H1 (cell line): ENCODE measurements around the gene LCMT1. TPM values are rescaled to one million over a fixed set of nuclear protein-coding genes. Genes with fewer than 3 reads are reported as not detected.

Source experiments
- CTCF ChIA-PET: fragments of 300-600 bp; sonication (Branson Sonifier 250); formaldehyde crosslinking; loops from one replicate; lab custom pipeline; 2021; ENCODE audit not compliant: partially characterized antibody; lab: Charles Lee
- POLR2A ChIA-PET: fragments of 300-600 bp; sonication (Branson Sonifier 250); formaldehyde crosslinking; loops from one replicate; lab custom pipeline; 2021; ENCODE audit warnings: inconsistent platforms; ENCODE audit not compliant: partially characterized antibody; lab: Charles Lee
- DNase-seq, 2 experiments: peaks; one replicate each; pipeline versions ENCODE4 v3.0.0 to v3.0.0-alpha.2; 2010 to 2022; ENCODE audit warnings: low spot score in 2 of 2, low read depth in 1 of 2, mixed read lengths in 1 of 2
- FAIRE-seq: peaks from 2 replicates; lab custom pipeline; 2011; peaks lifted over from hg19 to GRCh38; lab: Jason Lieb, UNC
- H2AFZ ChIP-seq: 2 replicates; pipeline ENCODE4 v1.8.1; 2012; ENCODE audit warnings: low read length, inconsistent platforms
- H2AK5ac ChIP-seq: 2 replicates; pipeline ENCODE4 v1.6.1; 2013; ENCODE audit warnings: low read depth, low read length
- H2BK120ac ChIP-seq: replicated peaks from 2 replicates; pipeline ENCODE3; 2013; ENCODE audit warnings: low read depth, low read length, inconsistent platforms
- H2BK12ac ChIP-seq: 2 replicates; pipeline ENCODE4 v1.6.1; 2013; ENCODE audit warnings: low read depth, low read length
- H2BK15ac ChIP-seq: 2 replicates; pipeline ENCODE4 v1.6.1; 2013; ENCODE audit warnings: low read length
- H2BK20ac ChIP-seq: 2 replicates; pipeline ENCODE4 v1.6.1; 2013; ENCODE audit warnings: low read length
- H2BK5ac ChIP-seq: 2 replicates; pipeline ENCODE4 v1.6.1; 2013; ENCODE audit warnings: low read depth, low read length
- H3K14ac ChIP-seq: 2 replicates; pipeline ENCODE4 v1.6.1; 2013; ENCODE audit warnings: inconsistent platforms; ENCODE audit not compliant: insufficient read length
- H3K18ac ChIP-seq: 2 replicates; pipeline ENCODE4 v1.6.1; 2013; ENCODE audit warnings: low read length; ENCODE audit errors: extremely low read depth
- H3K23ac ChIP-seq: 2 replicates; pipeline ENCODE4 v1.6.1; 2013; ENCODE audit warnings: inconsistent platforms; ENCODE audit not compliant: insufficient read length
- H3K23me2 ChIP-seq: 2 replicates; pipeline ENCODE4 v1.6.1; 2013; ENCODE audit warnings: low read depth, low read length
- H3K27ac ChIP-seq: 2 replicates; pipeline ENCODE4 v1.6.1; 2011; ENCODE audit warnings: low read depth, low read length, inconsistent platforms
- H3K27me3 ChIP-seq, 4 experiments: replicated peaks in 1 of 4; 1 replicate in 1 of 4; 2 replicates in 3 of 4; pipeline versions ENCODE4 v1.6.1 to v1.8.1; 2011 to 2013; ENCODE audit warnings: low read length in 3 of 4, mild to moderate bottlenecking in 3 of 4, inconsistent platforms in 2 of 4, mixed read lengths in 2 of 4, moderate library complexity in 1 of 4; ENCODE audit not compliant: control insufficient read depth in 3 of 4, insufficient read depth in 3 of 4; ENCODE audit errors: extremely low read depth in 1 of 4
- H3K36me3 ChIP-seq, 4 experiments: 2 replicates each; pipeline versions ENCODE4 v1.6.1 to v1.8.1; 2011 to 2013; ENCODE audit warnings: mild to moderate bottlenecking in 4 of 4, low read length in 3 of 4, moderate library complexity in 2 of 4, control low read depth in 1 of 4, inconsistent platforms in 1 of 4; ENCODE audit not compliant: insufficient read depth in 4 of 4, control insufficient read depth in 2 of 4
- H3K4ac ChIP-seq: replicated peaks from 2 replicates; pipeline ENCODE3; 2013; ENCODE audit warnings: low read length, low read depth, mixed read lengths, inconsistent platforms; ENCODE audit not compliant: insufficient read length
- H3K4me1 ChIP-seq, 4 experiments: replicated peaks in 1 of 4; 1 replicate in 1 of 4; 2 replicates in 3 of 4; pipeline versions ENCODE4 v1.6.1 to v1.8.1; 2011 to 2013; ENCODE audit warnings: low read length in 3 of 4, inconsistent platforms in 2 of 4, mixed read lengths in 1 of 4; ENCODE audit not compliant: insufficient read depth in 4 of 4, control insufficient read depth in 3 of 4
- H3K4me2 ChIP-seq, 2 experiments: 2 replicates each; pipeline versions ENCODE4 v1.6.1 to v1.8.1; 2011 to 2013; ENCODE audit warnings: low read depth in 2 of 2, low read length in 2 of 2, control low read depth in 1 of 2, inconsistent platforms in 1 of 2, mild to moderate bottlenecking in 1 of 2; ENCODE audit not compliant: insufficient read depth in 1 of 2
- H3K4me3 ChIP-seq, 4 experiments: fragments of 200-600, 300-600 bp in 1 of 4; sonication (generic), shearing (Covaris generic), sonication (Bioruptor Twin) in 1 of 4; 2 replicates each; pipeline versions ENCODE4 v1.5.1 to v1.8.1; 2011 to 2016; ENCODE audit warnings: low read length in 4 of 4, low read depth in 3 of 4, control low read depth in 2 of 4, inconsistent platforms in 2 of 4, mild to moderate bottlenecking in 2 of 4, mixed read lengths in 1 of 4, moderate library complexity in 1 of 4; ENCODE audit not compliant: insufficient read depth in 2 of 4; ENCODE audit errors: extremely low read depth in 1 of 4
- H3K56ac ChIP-seq: replicated peaks from 2 replicates; pipeline ENCODE3; 2013; ENCODE audit warnings: low read depth, mild to moderate bottlenecking, mixed read lengths, low read length, inconsistent platforms; ENCODE audit not compliant: insufficient read length
- H3K79me1 ChIP-seq: 2 replicates; pipeline ENCODE4 v1.6.1; 2013; ENCODE audit warnings: low read depth, low read length, control low read depth
- H3K79me2 ChIP-seq, 2 experiments: 2 replicates each; pipeline versions ENCODE4 v1.6.1 to v1.8.1; 2012 to 2013; ENCODE audit warnings: low read length in 2 of 2, mild to moderate bottlenecking in 2 of 2, inconsistent platforms in 1 of 2; ENCODE audit not compliant: insufficient read depth in 2 of 2, control insufficient read depth in 1 of 2
- H3K9ac ChIP-seq, 4 experiments: replicated peaks in 1 of 4; 1 replicate in 1 of 4; 2 replicates in 3 of 4; pipeline versions ENCODE4 v1.6.1 to v1.8.1; 2011 to 2013; ENCODE audit warnings: low read depth in 3 of 4, low read length in 3 of 4, control low read depth in 2 of 4, mild to moderate bottlenecking in 2 of 4, moderate library complexity in 2 of 4, inconsistent platforms in 1 of 4; ENCODE audit errors: extremely low read depth in 1 of 4
- H3K9me3 ChIP-seq, 2 experiments: 2 replicates each; pipeline versions ENCODE4 v1.6.1 to v1.8.1; 2012 to 2013; ENCODE audit warnings: mild to moderate bottlenecking in 2 of 2, moderate library complexity in 2 of 2, control low read depth in 1 of 2, inconsistent platforms in 1 of 2, low read depth in 1 of 2, low read length in 1 of 2, mixed read lengths in 1 of 2; ENCODE audit not compliant: insufficient read depth in 2 of 2
- H4K20me1 ChIP-seq, 2 experiments: replicated peaks in 1 of 2; 2 replicates each; pipeline versions ENCODE3 to v1.8.1; 2011 to 2013; ENCODE audit warnings: inconsistent platforms in 2 of 2, low read length in 2 of 2, mild to moderate bottlenecking in 1 of 2; ENCODE audit not compliant: insufficient read depth in 2 of 2, control insufficient read depth in 1 of 2
- H4K5ac ChIP-seq: 2 replicates; pipeline ENCODE4 v1.6.1; 2013; ENCODE audit warnings: low read length, low read depth, mixed read lengths, inconsistent platforms; ENCODE audit not compliant: insufficient read length
- H4K8ac ChIP-seq: 2 replicates; pipeline ENCODE4 v1.8.0; 2013; ENCODE audit warnings: mild to moderate bottlenecking, moderate library complexity, low read length, inconsistent platforms; ENCODE audit not compliant: insufficient read depth; ENCODE audit errors: extremely low read depth
- H4K91ac ChIP-seq: replicated peaks from 2 replicates; pipeline ENCODE3; 2013; ENCODE audit warnings: low read length, mixed read lengths, inconsistent platforms; ENCODE audit not compliant: insufficient read length
- BCL11A ChIP-seq, 2 experiments: IDR thresholded peaks; one replicate each; pipeline ENCODE4 v1.6.1; 2011; ENCODE audit warnings: low read depth in 2 of 2, low read length in 2 of 2, mild to moderate bottlenecking in 2 of 2
- CBX5 ChIP-seq: fragments of 300-800, 300-1000 bp; sonication (generic); IDR thresholded peaks from 2 replicates; pipeline ENCODE4 v1.7.1; 2016; ENCODE audit warnings: antibody characterized with exemption, low read length, low read depth
- CBX8 ChIP-seq: fragments of 300-800, 300-1000 bp; sonication (generic); IDR thresholded peaks from 2 replicates; pipeline ENCODE4 v1.7.1; 2016; ENCODE audit warnings: low read depth, low read length, borderline replicate concordance
- CREB1 ChIP-seq: IDR thresholded peaks from 2 replicates; pipeline ENCODE4 v1.6.1; 2012; ENCODE audit warnings: inconsistent platforms
- EGR1 ChIP-seq: IDR thresholded peaks from 2 replicates; pipeline ENCODE4 v1.6.1; 2011; ENCODE audit warnings: low read depth, low read length, borderline replicate concordance
- RXRA ChIP-seq: IDR thresholded peaks from 2 replicates; pipeline ENCODE4 v1.6.1; 2011; ENCODE audit warnings: low read depth, mild to moderate bottlenecking, low read length, moderate library complexity; ENCODE audit not compliant: insufficient read depth
- ZNF274 ChIP-seq: IDR thresholded peaks from 2 replicates; pipeline ENCODE4 v1.7.0; 2012; ENCODE audit warnings: low read length, borderline replicate concordance; ENCODE audit errors: extremely low read depth
- WGBS, 2 experiments: shearing (Covaris generic) in 1 of 2; methylation state at CpG; one replicate each; pipeline versions ENCODE4 v1.1.6 to v1.1.7; 2013 to 2015; ENCODE audit warnings: low lambda C conversion rate in 2 of 2, mixed read lengths in 2 of 2, inconsistent platforms in 1 of 2, low coverage in 1 of 2, missing lambda C conversion rate in 1 of 2; ENCODE audit not compliant: insufficient replicate concordance in 2 of 2, insufficient coverage in 1 of 2, insufficient read length in 1 of 2; ENCODE audit errors: extremely low coverage in 1 of 2, missing lambda C conversion rate in 1 of 2; 5-methylcytosine and 5-hydroxymethylcytosine counted together
- polyA plus RNA-seq, 7 experiments: library from polyadenylated mRNA; depleted of rRNA in 3 of 7; stranded (reverse) in 5 of 7; unstranded in 2 of 7; fragments of >200 nt in 5 of 7; fragments of 200-250 nt in 2 of 7; gene quantifications; 1 replicate in 5 of 7; 2 replicates in 1 of 7; 4 replicates in 1 of 7; pipeline versions ENCODE4 v1.2.1 to v1.2.3, GENCODE V29; 2011 to 2013; ENCODE audit warnings: missing spikeins in 2 of 7, mixed read lengths in 2 of 7
- total RNA-seq: library from RNA; stranded (reverse); fragmentation: NEBNext Ultra II Directional; extraction: Animal tissue kit (Norgen Biotek cat#: 25700); gene quantifications from 2 replicates; pipeline ENCODE4 v1.2.1, GENCODE V29; 2021
- TF ChIP-seq, protein P1 (sequence below): IDR thresholded peaks from 2 replicates; pipeline ENCODE4 v1.6.1; 2011; ENCODE audit warnings: low read length, improper control_type of control experiment
- TF ChIP-seq, protein P2 (sequence below): IDR thresholded peaks from 2 replicates; pipeline ENCODE4 v1.6.1; 2012; ENCODE audit warnings: inconsistent platforms

LCMT1 gene
- total and polyA plus RNA-seq, 2 of the 8 experiments (the other 6 are each of a cell fraction or from before 2014, with no cell fraction given), result 61.0 to 80.8 TPM

DNA sequence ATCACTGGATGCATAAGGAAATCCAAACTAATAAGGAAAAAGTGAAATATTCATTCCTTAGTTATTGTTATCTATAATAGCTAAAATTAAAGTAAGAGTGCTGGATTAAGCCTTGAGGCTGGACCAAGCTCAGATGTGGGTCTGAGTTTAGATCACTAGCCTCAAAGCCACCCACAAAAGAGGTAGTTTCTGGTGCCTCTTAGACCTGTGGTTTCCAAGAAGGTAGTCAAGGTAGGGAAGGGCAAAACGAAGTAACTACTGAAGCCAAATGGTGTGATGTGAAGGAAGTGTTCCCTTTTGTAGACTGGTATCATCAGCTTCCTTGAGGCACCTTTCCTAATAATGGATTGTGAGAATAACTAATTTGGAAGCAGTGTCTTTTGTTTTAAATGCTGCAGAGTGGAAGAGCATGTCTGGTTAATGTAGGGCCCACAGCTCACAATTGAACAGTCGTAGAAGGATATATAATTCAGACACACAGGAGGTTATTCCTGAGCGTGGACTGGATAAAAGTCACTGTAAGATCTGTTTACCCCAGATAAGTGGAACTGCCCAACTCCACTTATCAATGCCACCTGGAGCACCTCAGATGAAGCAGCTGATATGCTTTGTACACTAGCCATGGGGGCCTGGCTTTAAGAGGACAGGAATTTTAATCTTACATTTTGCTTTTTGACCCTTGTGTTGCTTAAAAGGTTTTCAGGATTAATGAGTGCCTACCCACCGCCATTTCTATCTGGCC is 31.7 kb upstream of the LCMT1 start:
- Histone ChIP-seq H3K36me3 (no peaks in the 10 kb centered on the region), H2BK120ac (no peak overlapping the region), H3K27me3 (peaks cover 0 to 1% (median 0%) of the 10 kb centered on the region in 4 experiments; a peak in 1 of 7 replicates), H3K4me3 (no peak overlapping the region), H3K14ac (no peak overlapping the region), H3K79me1 (no peaks in the 10 kb centered on the region), H2BK15ac (no peak overlapping the region), H3K23ac (no peak overlapping the region), H4K5ac (no peak overlapping the region), H3K79me2 (no peaks in the 10 kb centered on the region), H3K9me3 (peaks cover 4 to 5% of the 10 kb centered on the region in 2 experiments; a peak in 1 of 4 replicates), H2BK12ac (no peak overlapping the region), H3K9ac (no peak overlapping the region), H2AK5ac (no peak overlapping the region), H3K4me1 (no peaks in the 10 kb centered on the region), H3K18ac (no peak overlapping the region), H2AFZ (no peak overlapping the region), H3K56ac (no peak overlapping the region), H4K91ac (no peak overlapping the region), H3K23me2 (no peaks in the 10 kb centered on the region), H4K8ac (no peak overlapping the region), H3K27ac (no peak overlapping the region), H2BK20ac (no peak overlapping the region), H3K4me2 (no peak overlapping the region), H3K4ac (no peak overlapping the region), H4K20me1 (no peaks in the 10 kb centered on the region), H2BK5ac (no peak overlapping the region)
- WGBS, 2 experiments, result 70% methylated on average over 4 of the region's 4 CpGs; no CpG with 5 or more reads in 1 of the 2 experiments
- ChIA-PET POLR2A (no interaction called here), CTCF (interaction anchor here (1.3 kb wide), 1 partner anchor 10 kb away, joined by 4 read pairs; no protein-coding TSS in a partner anchor)
- FAIRE-seq, result no peak
- no peak for DNase-seq
- no peak for TF ChIP-seq CBX5
- TF ChIP-seq, protein P1, sequence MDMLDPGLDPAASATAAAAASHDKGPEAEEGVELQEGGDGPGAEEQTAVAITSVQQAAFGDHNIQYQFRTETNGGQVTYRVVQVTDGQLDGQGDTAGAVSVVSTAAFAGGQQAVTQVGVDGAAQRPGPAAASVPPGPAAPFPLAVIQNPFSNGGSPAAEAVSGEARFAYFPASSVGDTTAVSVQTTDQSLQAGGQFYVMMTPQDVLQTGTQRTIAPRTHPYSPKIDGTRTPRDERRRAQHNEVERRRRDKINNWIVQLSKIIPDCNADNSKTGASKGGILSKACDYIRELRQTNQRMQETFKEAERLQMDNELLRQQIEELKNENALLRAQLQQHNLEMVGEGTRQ, result no peak
- no peak for TF ChIP-seq EGR1
- TF ChIP-seq BCL11A (IDR thresholded peaks at IDR 0.05; ENCODE audit: low read depth in 2 of 2, low read length in 2 of 2), result no peak
- TF ChIP-seq CBX8, result no peak
- TF ChIP-seq, protein P2, sequence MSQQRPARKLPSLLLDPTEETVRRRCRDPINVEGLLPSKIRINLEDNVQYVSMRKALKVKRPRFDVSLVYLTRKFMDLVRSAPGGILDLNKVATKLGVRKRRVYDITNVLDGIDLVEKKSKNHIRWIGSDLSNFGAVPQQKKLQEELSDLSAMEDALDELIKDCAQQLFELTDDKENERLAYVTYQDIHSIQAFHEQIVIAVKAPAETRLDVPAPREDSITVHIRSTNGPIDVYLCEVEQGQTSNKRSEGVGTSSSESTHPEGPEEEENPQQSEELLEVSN, result no peak
- TF ChIP-seq RXRA, result no peak
- TF ChIP-seq ZNF274, result no peak
- TF ChIP-seq CREB1, result no peak
